ENCODE measurements around the gene CERS4. TPM values are rescaled to one million over a fixed set of nuclear protein-coding genes. Genes with fewer than 3 reads are reported as not detected.
"Not testable (repeated sequence)": the region's sequence is repeated elsewhere in the genome, so short reads cannot be mapped to it uniquely, and the experiment has no call there.

The CERS4 gene
- 20.7 TPM for total RNA-seq

GRCh38 chr19:8208922-8209461, at the start of gene CERS4:
CERS4 (plus strand) TSS chr19:8209370; CDS start chr19:8251077, 41,707 bp downstream.
- DNase-seq (ENCODE audit: low spot score), result peak; percentile 40

GRCh38 chr19:8161135-8161646, 48.0 kb upstream of the CERS4 start:
- DNase-seq (ENCODE audit: low spot score), result no peak

- DNase-seq (ENCODE audit: low spot score), result no peak
Measured at GRCh38 chr19:8163759-8164158, 45.4 kb upstream of the CERS4 start.

GRCh38 chr19:8167985-8168384, 41.2 kb upstream of the CERS4 start:
- no peak for DNase-seq (ENCODE audit: low spot score)

GRCh38 chr19:8168537-8168936, 40.6 kb upstream of the CERS4 start:
- DNase-seq (ENCODE audit: low spot score), result no peak

GRCh38 chr19:8174706-8175105, 34.5 kb upstream of the CERS4 start:
- no peak for DNase-seq (ENCODE audit: low spot score)

GRCh38 chr19:8180018-8180417, 29.2 kb upstream of the CERS4 start:
- DNase-seq (ENCODE audit: low spot score), result no peak

GRCh38 chr19:8184274-8184673, 24.9 kb upstream of the CERS4 start:
- DNase-seq (ENCODE audit: low spot score), result no peak

GRCh38 chr19:8185343-8186068, 23.7 kb upstream of the CERS4 start:
- no peak for DNase-seq (ENCODE audit: low spot score)

GRCh38 chr19:8192221-8192820, 16.8 kb upstream of the CERS4 start:
- DNase-seq (ENCODE audit: low spot score), result no peak

- DNase-seq (ENCODE audit: low spot score), result peak; percentile 11
Measured at GRCh38 chr19:8194528-8195267, 14.5 kb upstream of the CERS4 start.

GRCh38 chr19:8196271-8196927, 12.8 kb upstream of the CERS4 start:
- DNase-seq (ENCODE audit: low spot score), result no peak

GRCh38 chr19:8203288-8204120, 5.7 kb upstream of the CERS4 start:
- DNase-seq (ENCODE audit: low spot score), result not testable (repeated sequence)

GRCh38 chr19:8204961-8205360, 4.2 kb upstream of the CERS4 start:
- no peak for DNase-seq (ENCODE audit: low spot score)

- DNase-seq (ENCODE audit: low spot score), result no peak
Measured at GRCh38 chr19:8206147-8207087, 2.8 kb upstream of the CERS4 start.

GRCh38 chr19:8207326-8207725, 1.8 kb upstream of the CERS4 start:
- not testable (repeated sequence) for DNase-seq (ENCODE audit: low spot score)

GRCh38 chr19:8208119-8208921, 850 bp upstream of the CERS4 start:
- no peak for DNase-seq (ENCODE audit: low spot score)

GRCh38 chr19:8209462-8210378, 550 bp downstream of the CERS4 start:
- no peak for DNase-seq (ENCODE audit: low spot score)
